IMR-90 (cell line): Measurements from ENCODE around the gene DCLK1. TPM values are rescaled to one million over a fixed set of nuclear protein-coding genes. Genes with fewer than 3 reads are reported as not detected.

Source experiments
- ATAC-seq: fragments of 200-7000 bp; cut with Tn5 transposase; 2 replicates; pipeline ENCODE4 v1.9.1; 2020; ENCODE audit warnings: low read depth, mild to moderate bottlenecking, moderate library complexity
- BruUV-seq: library from RNA; stranded (reverse); fragments of 400-500 nt; replicated peaks from 2 replicates; lab custom pipeline; 2021; lab: Mats Ljungman, UMichigan
- CTCF ChIA-PET: fragments of 300-600 bp; formaldehyde crosslinking; extraction: SDS; loops from one replicate; lab custom pipeline; 2021; ENCODE audit warnings: antibody characterized with exemption; lab: Yijun Ruan, JAX
- POLR2A ChIA-PET: fragments of 300-600 bp; sonication (Branson Sonifier 250); formaldehyde crosslinking; loops from one replicate; lab custom pipeline; 2022; ENCODE audit warnings: antibody characterized with exemption; ENCODE audit not compliant: unreplicated experiment; lab: Charles Lee
- DNase-seq: peaks from one replicate; pipeline ENCODE4 v3.0.0; 2013
- H2AFZ ChIP-seq: replicated peaks from 2 replicates; pipeline ENCODE3; 2013; ENCODE audit warnings: low read length, mild to moderate bottlenecking; ENCODE audit not compliant: poor library complexity
- H2AK5ac ChIP-seq: 2 replicates; pipeline ENCODE4 v1.6.1; 2013; ENCODE audit warnings: low read depth, low read length, inconsistent platforms
- H2AK9ac ChIP-seq: replicated peaks from 2 replicates; pipeline ENCODE3; 2013; ENCODE audit warnings: mild to moderate bottlenecking, low read depth, low read length, moderate library complexity; ENCODE audit not compliant: poor library complexity
- H2BK120ac ChIP-seq: 2 replicates; pipeline ENCODE4 v1.6.1; 2013; ENCODE audit warnings: low read depth, low read length, inconsistent platforms
- H2BK15ac ChIP-seq: 3 replicates; pipeline ENCODE4 v1.6.1; 2013; ENCODE audit warnings: low read depth, low read length, inconsistent platforms
- H2BK20ac ChIP-seq: 2 replicates; pipeline ENCODE4 v1.6.1; 2013; ENCODE audit warnings: low read depth, mild to moderate bottlenecking, inconsistent platforms, low read length, moderate library complexity
- H2BK5ac ChIP-seq: 2 replicates; pipeline ENCODE4 v1.6.1; 2013; ENCODE audit warnings: mild to moderate bottlenecking, low read depth, low read length, inconsistent platforms; ENCODE audit not compliant: poor library complexity, severe bottlenecking
- H3K14ac ChIP-seq: replicated peaks from 2 replicates; pipeline ENCODE4 v1.6.1; 2013; ENCODE audit warnings: low read depth, low read length, inconsistent platforms
- H3K18ac ChIP-seq: 2 replicates; pipeline ENCODE4 v1.6.1; 2013; ENCODE audit warnings: low read depth, low read length, control low read depth
- H3K23ac ChIP-seq: 2 replicates; pipeline ENCODE4 v1.6.1; 2013; ENCODE audit warnings: low read depth, low read length, inconsistent platforms
- H3K27ac ChIP-seq: 2 replicates; pipeline ENCODE4 v1.5.1; 2013; ENCODE audit warnings: mild to moderate bottlenecking, control low read depth, low read length; ENCODE audit not compliant: insufficient read depth
- H3K27me3 ChIP-seq: 2 replicates; pipeline ENCODE4 v1.6.1; 2013; ENCODE audit warnings: low read length; ENCODE audit not compliant: control insufficient read depth, insufficient read depth
- H3K36me3 ChIP-seq: 2 replicates; pipeline ENCODE4 v1.6.1; 2013; ENCODE audit warnings: low read length, mixed read lengths; ENCODE audit not compliant: control insufficient read depth, insufficient read depth
- H3K4ac ChIP-seq: 2 replicates; pipeline ENCODE4 v1.6.1; 2013; ENCODE audit warnings: low read depth, low read length, inconsistent platforms
- H3K4me1 ChIP-seq: 2 replicates; pipeline ENCODE4 v1.6.1; 2013; ENCODE audit warnings: low read length, mixed read lengths; ENCODE audit not compliant: control insufficient read depth, insufficient read depth
- H3K4me2 ChIP-seq: 2 replicates; pipeline ENCODE4 v1.6.1; 2013; ENCODE audit warnings: low read depth, mild to moderate bottlenecking, control low read depth, low read length, moderate library complexity
- H3K4me3 ChIP-seq: 2 replicates; pipeline ENCODE4 v1.5.1; 2013; ENCODE audit warnings: low read depth, mild to moderate bottlenecking, control low read depth, low read length, moderate library complexity; ENCODE audit not compliant: insufficient read depth
- H3K56ac ChIP-seq: 2 replicates; pipeline ENCODE4 v1.6.1; 2013; ENCODE audit warnings: low read length, inconsistent platforms; ENCODE audit not compliant: insufficient read depth; ENCODE audit errors: extremely low read depth
- H3K79me1 ChIP-seq, 2 experiments: 2 replicates each; pipeline ENCODE4 v1.6.1; 2013; ENCODE audit warnings: low read length in 2 of 2, inconsistent platforms in 1 of 2, low read depth in 1 of 2
- H3K9ac ChIP-seq: 2 replicates; pipeline ENCODE4 v1.6.1; 2013; ENCODE audit warnings: low read depth, low read length, control low read depth
- H3K9me1 ChIP-seq: 2 replicates; pipeline ENCODE4 v1.6.1; 2013; ENCODE audit warnings: low read length, inconsistent platforms; ENCODE audit not compliant: insufficient read depth
- H3K9me3 ChIP-seq: 2 replicates; pipeline ENCODE4 v1.6.1; 2013; ENCODE audit warnings: low read length; ENCODE audit not compliant: control insufficient read depth, insufficient read depth
- H4K20me1 ChIP-seq: 2 replicates; pipeline ENCODE4 v1.6.1; 2013; ENCODE audit warnings: low read length, inconsistent platforms; ENCODE audit not compliant: insufficient read depth
- H4K5ac ChIP-seq: 2 replicates; pipeline ENCODE4 v1.6.1; 2013; ENCODE audit warnings: mild to moderate bottlenecking, low read depth, low read length, control low read depth
- H4K8ac ChIP-seq, 2 experiments: 2 replicates each; pipeline ENCODE4 v1.6.1; 2013; ENCODE audit warnings: low read depth in 2 of 2, low read length in 2 of 2, control low read depth in 1 of 2, inconsistent platforms in 1 of 2
- H4K91ac ChIP-seq: 2 replicates; pipeline ENCODE4 v1.6.1; 2013; ENCODE audit warnings: low read depth, low read length, inconsistent platforms; ENCODE audit not compliant: insufficient read depth
- CEBPB ChIP-seq: IDR thresholded peaks from 2 replicates; pipeline ENCODE4 v1.6.1; 2012; ENCODE audit warnings: low read depth, low read length, improper control_type of control experiment
- MAFK ChIP-seq: IDR thresholded peaks from 2 replicates; pipeline ENCODE4 v1.6.1; 2012; ENCODE audit warnings: low read depth, low read length, improper control_type of control experiment
- MXI1 ChIP-seq: IDR thresholded peaks from 2 replicates; pipeline ENCODE4 v1.6.1; 2012; ENCODE audit warnings: low read depth, mild to moderate bottlenecking, low read length, moderate library complexity, borderline replicate concordance
- NFE2L2 ChIP-seq: fragments of 150-350 bp; IDR thresholded peaks from 2 replicates; pipeline ENCODE4 v1.6.1; 2016; ENCODE audit warnings: low read depth, mild to moderate bottlenecking, low read length
- RCOR1 ChIP-seq: IDR thresholded peaks from 2 replicates; pipeline ENCODE4 v1.6.1; 2012; ENCODE audit warnings: mild to moderate bottlenecking, low read length, improper control_type of control experiment; ENCODE audit not compliant: insufficient replicate concordance
- RFX5 ChIP-seq: IDR thresholded peaks from 2 replicates; pipeline ENCODE4 v1.8.0; 2012; ENCODE audit warnings: low read depth, mild to moderate bottlenecking, low read length, moderate library complexity
- WGBS, 2 experiments: methylation state at CpG; one replicate each; pipeline versions ENCODE4 v1.1.5 to v1.1.7; 2013; ENCODE audit warnings: missing lambda C conversion rate in 2 of 2; ENCODE audit not compliant: insufficient read length in 1 of 2; ENCODE audit errors: extremely low coverage in 2 of 2; 5-methylcytosine and 5-hydroxymethylcytosine counted together
- dilution Hi-C: fragments of 300-500 bp; cut with HindIII; formaldehyde crosslinking; loops from one replicate; pipeline ENCODE4 v1.14.3; 2018; ENCODE audit warnings: low sequenced_read_pairs; ENCODE audit not compliant: unreplicated experiment
- in situ Hi-C: fragments of 300-500 bp; cut with MboI; formaldehyde crosslinking; loops from 3 replicates; pipeline ENCODE4 v1.14.3; 2019; ENCODE audit warnings: low sequenced_read_pairs, inconsistent platforms, mixed read lengths
- intact Hi-C: fragments of 100-400 bp; cut with micrococcal nuclease; formaldehyde crosslinking; loops from 2 replicates; pipeline ENCODE4 v1.10.0; 2022
- polyA plus RNA-seq, 3 experiments: library from polyadenylated mRNA; depleted of rRNA; stranded (reverse); fragments of >200 nt; gene quantifications; 2 replicates each; pipeline ENCODE4 v1.2.3, GENCODE V29; 2012; ENCODE audit warnings: low replicate concordance in 1 of 3
- total RNA-seq: library from RNA; depleted of rRNA; stranded (reverse); fragments of >200 nt; gene quantifications from 2 replicates; pipeline ENCODE4 v1.2.3, GENCODE V29; 2012

The DCLK1 gene
- total and polyA plus RNA-seq, 2 of the 4 experiments (the other 2 are of a cell fraction) = under 0.01 to 0.02 TPM

GRCh38 chr13:36131931-36132297, 732 bp upstream of the DCLK1 start:
- H2AFZ ChIP-seq = no peak overlapping the region
- no peak overlapping the region for H3K4me3 ChIP-seq
- no peaks in the 10 kb centered on the region for H3K79me1 ChIP-seq
- no peak overlapping the region for H3K9ac ChIP-seq
- no peak overlapping the region for H3K56ac ChIP-seq
- H3K27me3 ChIP-seq = peaks cover 31% of the 10 kb centered on the region
- no peak overlapping the region for H4K91ac ChIP-seq
- intact Hi-C loops (no loop called here), in situ Hi-C loops (no loop called here), dilution Hi-C loops (no loop called here)
- no peak overlapping the region for H3K4ac ChIP-seq
- H3K4me2 ChIP-seq = no peak overlapping the region
- ATAC-seq (no peak), DNase-seq (no peak)
- H3K36me3 ChIP-seq = no peaks in the 10 kb centered on the region
- BruUV-seq = no TSS peak
- no peaks in the 10 kb centered on the region for H3K4me1 ChIP-seq
- CTCF ChIA-PET = no interaction called here
- no peak overlapping the region for H4K5ac ChIP-seq
- no peak overlapping the region for H3K14ac ChIP-seq
- no peak overlapping the region for H3K27ac ChIP-seq
- no CpG with 5 or more reads among the region's 5 CpGs for WGBS, 2 experiments
- H4K20me1 ChIP-seq = no peaks in the 10 kb centered on the region
- H3K9me3 ChIP-seq = no peaks in the 10 kb centered on the region
- H2BK15ac ChIP-seq = no peak overlapping the region
- H2BK120ac ChIP-seq = no peak overlapping the region
- H3K9me1 ChIP-seq = no peaks in the 10 kb centered on the region
- TF ChIP-seq RFX5 (no peak), CEBPB (no peak), NFE2L2 (no peak), MXI1 (no peak), MAFK (no peak), RCOR1 (no peak)
- POLR2A ChIA-PET = no interaction called here
- no peak overlapping the region for H3K18ac ChIP-seq
- no peak overlapping the region for H2BK20ac ChIP-seq
- no peak overlapping the region for H3K23ac ChIP-seq
- H2BK5ac ChIP-seq = no peak overlapping the region
- H2AK9ac ChIP-seq = no peak overlapping the region
- no peak overlapping the region for H4K8ac ChIP-seq
- H2AK5ac ChIP-seq = no peak overlapping the region
